Chondrocyte (in vitro differentiated cells): ENCODE measurements around the gene NELFB. TPM values are rescaled to one million over a fixed set of nuclear protein-coding genes. Genes with fewer than 3 reads are reported as not detected.

Experiments used
- DNase-seq: peaks from one replicate; pipeline ENCODE4 v3.0.0; 2021; ENCODE audit warnings: mixed read lengths, low spot score
- H3K27ac Mint-ChIP-seq: one replicate; pipeline ENCODE4 v1.8.0; 2021; ENCODE audit warnings: mild to moderate bottlenecking, moderate library complexity, mixed read lengths; ENCODE audit not compliant: unreplicated experiment
- H3K27me3 Mint-ChIP-seq: 2 replicates; pipeline ENCODE4 v1.8.0; 2021; ENCODE audit warnings: low read depth, mixed read lengths
- H3K36me3 Mint-ChIP-seq: 2 replicates; pipeline ENCODE4 v1.8.0; 2021; ENCODE audit warnings: low read depth, mixed read lengths
- H3K4me1 Mint-ChIP-seq: 2 replicates; pipeline ENCODE4 v1.8.0; 2021; ENCODE audit warnings: low read depth, mild to moderate bottlenecking, mixed read lengths
- H3K4me3 Mint-ChIP-seq: one replicate; pipeline ENCODE4 v1.8.0; 2021; ENCODE audit warnings: mild to moderate bottlenecking, moderate library complexity, mixed read lengths; ENCODE audit not compliant: unreplicated experiment
- H3K9me3 Mint-ChIP-seq: 2 replicates; pipeline ENCODE4 v1.8.0; 2021; ENCODE audit warnings: low read depth, mixed read lengths
- total RNA-seq: library from RNA; stranded (reverse); gene quantifications from 3 replicates; pipeline ENCODE4 v1.2.1, GENCODE V29; 2021
- TF ChIP-seq, protein P1 (sequence below): fragments of 200-600 bp; sonication (generic); IDR thresholded peaks from 2 replicates; pipeline ENCODE4 v1.5.0; 2021; ENCODE audit warnings: antibody characterized with exemption, mild to moderate bottlenecking, moderate library complexity

NELFB gene
- total RNA-seq, 1 donor from 2014 or later: 48.0 TPM

GRCh38 chr9:137214620-137215019 is 40.5 kb upstream of the NELFB start:
- no peak for DNase-seq
- TF ChIP-seq, protein P1, sequence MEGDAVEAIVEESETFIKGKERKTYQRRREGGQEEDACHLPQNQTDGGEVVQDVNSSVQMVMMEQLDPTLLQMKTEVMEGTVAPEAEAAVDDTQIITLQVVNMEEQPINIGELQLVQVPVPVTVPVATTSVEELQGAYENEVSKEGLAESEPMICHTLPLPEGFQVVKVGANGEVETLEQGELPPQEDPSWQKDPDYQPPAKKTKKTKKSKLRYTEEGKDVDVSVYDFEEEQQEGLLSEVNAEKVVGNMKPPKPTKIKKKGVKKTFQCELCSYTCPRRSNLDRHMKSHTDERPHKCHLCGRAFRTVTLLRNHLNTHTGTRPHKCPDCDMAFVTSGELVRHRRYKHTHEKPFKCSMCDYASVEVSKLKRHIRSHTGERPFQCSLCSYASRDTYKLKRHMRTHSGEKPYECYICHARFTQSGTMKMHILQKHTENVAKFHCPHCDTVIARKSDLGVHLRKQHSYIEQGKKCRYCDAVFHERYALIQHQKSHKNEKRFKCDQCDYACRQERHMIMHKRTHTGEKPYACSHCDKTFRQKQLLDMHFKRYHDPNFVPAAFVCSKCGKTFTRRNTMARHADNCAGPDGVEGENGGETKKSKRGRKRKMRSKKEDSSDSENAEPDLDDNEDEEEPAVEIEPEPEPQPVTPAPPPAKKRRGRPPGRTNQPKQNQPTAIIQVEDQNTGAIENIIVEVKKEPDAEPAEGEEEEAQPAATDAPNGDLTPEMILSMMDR: no peak
- Mint-ChIP-seq H3K27ac (no peak overlapping the region), H3K36me3 (peaks cover 2% of the 10 kb centered on the region), H3K27me3 (no peaks in the 10 kb centered on the region), H3K9me3 (no peaks in the 10 kb centered on the region), H3K4me3 (no peak overlapping the region), H3K4me1 (peaks cover 7% of the 10 kb centered on the region)

DNA sequence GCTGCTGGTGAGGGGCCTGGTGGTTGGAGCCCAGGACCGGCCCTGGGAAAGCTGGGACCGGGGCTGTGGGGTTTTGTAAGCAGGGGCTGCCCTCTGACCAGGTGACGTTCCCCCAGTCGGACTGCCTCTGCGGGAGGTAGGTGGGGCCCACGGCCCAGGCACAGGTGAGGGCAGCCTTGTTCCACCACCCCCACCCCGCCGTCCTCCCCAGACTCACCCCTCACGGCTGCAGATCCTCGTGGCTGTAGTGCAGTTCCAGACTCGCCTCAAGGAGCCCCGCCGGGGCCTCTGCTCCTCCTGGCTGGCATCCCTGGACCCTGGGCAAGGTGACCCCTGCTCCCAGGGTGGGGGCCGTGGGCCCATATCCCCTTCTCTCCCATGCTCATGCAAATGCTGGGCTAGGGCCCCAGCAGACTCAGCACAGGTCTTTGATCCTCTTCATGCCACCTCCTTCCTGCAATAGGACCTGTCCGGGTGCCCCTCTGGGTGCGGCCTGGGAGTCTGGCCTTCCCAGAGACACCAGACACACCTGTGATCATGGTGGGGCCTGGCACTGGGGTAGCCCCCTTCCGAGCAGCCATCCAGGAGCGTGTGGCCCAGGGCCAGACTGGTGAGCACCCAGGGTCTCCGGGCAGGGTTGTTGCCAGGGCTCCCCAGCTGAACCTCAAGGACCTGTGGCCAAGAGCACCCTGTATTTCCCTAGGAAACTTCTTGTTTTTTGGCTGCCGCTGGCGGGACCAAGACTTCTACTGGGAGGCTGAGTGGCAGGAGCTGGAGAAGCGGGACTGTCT is 39.7 kb upstream of the NELFB start:
- H3K27ac Mint-ChIP-seq: no peak overlapping the region
- TF ChIP-seq, protein P1: no peak
- DNase-seq: no peak
- no peak overlapping the region for H3K4me3 Mint-ChIP-seq
- H3K4me1 Mint-ChIP-seq: peaks cover 7% of the 10 kb centered on the region
- H3K36me3 Mint-ChIP-seq: peaks cover 2% of the 10 kb centered on the region
- H3K9me3 Mint-ChIP-seq: no peaks in the 10 kb centered on the region
- no peaks in the 10 kb centered on the region for H3K27me3 Mint-ChIP-seq

- H3K4me3 Mint-ChIP-seq: no peak overlapping the region
- H3K27ac Mint-ChIP-seq: no peak overlapping the region
- DNase-seq: no peak
- H3K36me3 Mint-ChIP-seq: peaks cover 2% of the 10 kb centered on the region
- H3K27me3 Mint-ChIP-seq: no peaks in the 10 kb centered on the region
- TF ChIP-seq, protein P1: no peak
- H3K9me3 Mint-ChIP-seq: no peaks in the 10 kb centered on the region
- peaks cover 7% of the 10 kb centered on the region for H3K4me1 Mint-ChIP-seq
Measured at GRCh38 chr9:137216188-137216965, 38.8 kb upstream of the NELFB start.

GRCh38 chr9:137217276-137218211 is 37.6 kb upstream of the NELFB start:
- H3K4me3 Mint-ChIP-seq: no peak overlapping the region

More at GRCh38 chr9:137217276-137218211, 37.6 kb upstream of the NELFB start:
- H3K27me3 Mint-ChIP-seq: no peaks in the 10 kb centered on the region
- peaks cover 2% of the 10 kb centered on the region for H3K36me3 Mint-ChIP-seq
- H3K27ac Mint-ChIP-seq: no peak overlapping the region
- DNase-seq: no peak
- TF ChIP-seq, protein P1: no peak
- H3K4me1 Mint-ChIP-seq: peaks cover 7% of the 10 kb centered on the region
- no peaks in the 10 kb centered on the region for H3K9me3 Mint-ChIP-seq
